SK-N-SH treated with all-trans-retinoic acid at 6 μM for 48 hours (cell line): ENCODE data around the gene MALSU1.

Source experiments
- ATAC-seq: fragments of 200-7000 bp; cut with Tn5 transposase; 3 replicates; pipeline ENCODE4 v1.9.1; 2020; ENCODE audit warnings: mild to moderate bottlenecking, moderate library complexity
- ARNTL ChIP-seq: fragments of 450-650 bp; formaldehyde crosslinking; IDR thresholded peaks from 2 replicates; pipeline ENCODE4 v1.5.0; 2020; ENCODE audit warnings: low read depth, mild to moderate bottlenecking, moderate library complexity, borderline replicate concordance
- BACH2 ChIP-seq: fragments of 250-450 bp; sonication (Bioruptor Pico); IDR thresholded peaks from 2 replicates; pipeline ENCODE4 v1.9.0; 2021; ENCODE audit warnings: mild to moderate bottlenecking, borderline replicate concordance
- CREB5 ChIP-seq: fragments of 250-450 bp; sonication (Bioruptor Pico); IDR thresholded peaks from 2 replicates; pipeline ENCODE4 v1.5.1; 2020; ENCODE audit warnings: low read depth, mild to moderate bottlenecking, moderate library complexity
- CSDC2 ChIP-seq: fragments of 250-450 bp; sonication (Bioruptor Pico); IDR thresholded peaks from 2 replicates; pipeline ENCODE4 v1.5.0; 2020; ENCODE audit warnings: mild to moderate bottlenecking, moderate library complexity
- CSRNP3 ChIP-seq: fragments of 250-450 bp; sonication (Bioruptor Pico); IDR thresholded peaks from 2 replicates; pipeline ENCODE4 v1.5.1; 2021; ENCODE audit warnings: mild to moderate bottlenecking, moderate library complexity
- ESRRG ChIP-seq: fragments of 250-450 bp; sonication (Bioruptor Pico); IDR thresholded peaks from 2 replicates; pipeline ENCODE4 v1.6.1; 2021; ENCODE audit warnings: mild to moderate bottlenecking
- GLIS3 ChIP-seq: fragments of 250-450 bp; sonication (Bioruptor Pico); IDR thresholded peaks from 2 replicates; pipeline ENCODE4 v1.5.0; 2020; ENCODE audit warnings: mild to moderate bottlenecking, moderate library complexity
- ISL1 ChIP-seq: fragments of 250-450 bp; sonication (Bioruptor Pico); IDR thresholded peaks from 2 replicates; pipeline ENCODE4 v2.1.2; 2022; ENCODE audit warnings: mild to moderate bottlenecking, moderate library complexity
- OSR1 ChIP-seq: fragments of 250-450 bp; sonication (Bioruptor Pico); IDR thresholded peaks from 2 replicates; pipeline ENCODE4 v1.8.0; 2022; ENCODE audit warnings: moderate library complexity, mild to moderate bottlenecking, inconsistent platforms
- PATZ1 ChIP-seq: fragments of 250-450 bp; sonication (Bioruptor Pico); IDR thresholded peaks from 2 replicates; pipeline ENCODE4 v1.8.0; 2020; ENCODE audit warnings: mild to moderate bottlenecking, moderate library complexity, borderline replicate concordance
- POU6F1 ChIP-seq: fragments of 250-450 bp; sonication (Bioruptor Pico); IDR thresholded peaks from 2 replicates; pipeline ENCODE4 v1.8.0; 2021; ENCODE audit warnings: low read depth, mild to moderate bottlenecking, moderate library complexity, borderline replicate concordance
- PPARA ChIP-seq: fragments of 250-450 bp; sonication (Bioruptor Pico); IDR thresholded peaks from 2 replicates; pipeline ENCODE4 v1.5.0; 2020; ENCODE audit warnings: mild to moderate bottlenecking, borderline replicate concordance
- RARB ChIP-seq: fragments of 250-450 bp; sonication (Bioruptor Pico); IDR thresholded peaks from 2 replicates; pipeline ENCODE4 v1.8.0; 2021; ENCODE audit warnings: mild to moderate bottlenecking, moderate library complexity
- SNAI2 ChIP-seq: fragments of 250-450 bp; sonication (Bioruptor Pico); IDR thresholded peaks from 2 replicates; pipeline ENCODE4 v1.5.0; 2020; ENCODE audit warnings: mild to moderate bottlenecking, moderate library complexity
- TCF4 ChIP-seq: fragments of 250-450 bp; sonication (Bioruptor Pico); IDR thresholded peaks from 2 replicates; pipeline ENCODE4 v1.8.0; 2021; ENCODE audit warnings: mild to moderate bottlenecking, moderate library complexity, borderline replicate concordance
- TOX ChIP-seq: fragments of 250-450 bp; sonication (Bioruptor Pico); IDR thresholded peaks from 2 replicates; pipeline ENCODE4 v1.8.0; 2021; ENCODE audit warnings: mild to moderate bottlenecking, moderate library complexity, borderline replicate concordance
- TSHZ2 ChIP-seq: fragments of 250-450 bp; sonication (Bioruptor Pico); IDR thresholded peaks from 2 replicates; pipeline ENCODE4 v1.5.0; 2020; ENCODE audit warnings: mild to moderate bottlenecking, moderate library complexity
- ZC3H10 ChIP-seq: fragments of 250-450 bp; sonication (Bioruptor Pico); IDR thresholded peaks from 2 replicates; pipeline ENCODE4 v1.5.1; 2021; ENCODE audit warnings: mild to moderate bottlenecking, moderate library complexity
- ZNF565 ChIP-seq: fragments of 450-650 bp; formaldehyde crosslinking; conservative IDR thresholded peaks from 2 replicates; pipeline ENCODE4 v1.5.0; 2020; ENCODE audit warnings: low read depth, mild to moderate bottlenecking, moderate library complexity
- ZNF70 ChIP-seq: fragments of 450-650 bp; formaldehyde crosslinking; IDR thresholded peaks from 2 replicates; pipeline ENCODE4 v1.5.0; 2020; ENCODE audit warnings: mild to moderate bottlenecking, moderate library complexity
- ZNF8 ChIP-seq: fragments of 450-650 bp; formaldehyde crosslinking; IDR thresholded peaks from 2 replicates; pipeline ENCODE4 v1.5.0; 2020; ENCODE audit warnings: mild to moderate bottlenecking, moderate library complexity

Gene MALSU1

GRCh38 chr7:23264916-23265458, 34.2 kb upstream of the MALSU1 start (continued):
- no peak for TF ChIP-seq PATZ1 (CRISPR knock-in tag)
- TF ChIP-seq GLIS3 (CRISPR knock-in tag): no peak
- no peak for TF ChIP-seq ZNF8 (CRISPR knock-in tag)
- TF ChIP-seq ARNTL (CRISPR knock-in tag): no peak

GRCh38 chr7:23266918-23267317, 32.2 kb upstream of the MALSU1 start:
- ATAC-seq: no peak
- TF ChIP-seq ZC3H10 (CRISPR knock-in tag) (no peak), ARNTL (CRISPR knock-in tag) (no peak), ZNF565 (CRISPR knock-in tag) (no peak)

- TF ChIP-seq ZNF70 (CRISPR knock-in tag) (no peak), ZNF565 (CRISPR knock-in tag) (no peak), SNAI2 (CRISPR knock-in tag) (no peak), GLIS3 (CRISPR knock-in tag) (no peak), BACH2 (no peak), ZC3H10 (CRISPR knock-in tag) (no peak)
- no peak for ATAC-seq
Measured at GRCh38 chr7:23267357-23267756, 31.8 kb upstream of the MALSU1 start.

GRCh38 chr7:23268167-23268566, 31.0 kb upstream of the MALSU1 start:
- TF ChIP-seq CSDC2 (no peak), ZNF8 (CRISPR knock-in tag) (no peak), BACH2 (no peak)
- ATAC-seq: no peak

- no peak for TF ChIP-seq GLIS3 (CRISPR knock-in tag)
- no peak for TF ChIP-seq ESRRG (CRISPR knock-in tag)
- TF ChIP-seq ZNF565 (CRISPR knock-in tag): no peak
- no peak for TF ChIP-seq OSR1
- TF ChIP-seq POU6F1 (CRISPR knock-in tag): no peak
- no peak for TF ChIP-seq PATZ1 (CRISPR knock-in tag)
- TF ChIP-seq ZNF70 (CRISPR knock-in tag): no peak
- TF ChIP-seq ISL1 (CRISPR knock-in tag): no peak
- no peak for TF ChIP-seq TSHZ2 (CRISPR knock-in tag)
- no peak for TF ChIP-seq PPARA (CRISPR knock-in tag)
- TF ChIP-seq CSRNP3 (CRISPR knock-in tag): no peak
- no peak for TF ChIP-seq SNAI2 (CRISPR knock-in tag)
- TF ChIP-seq CREB5 (CRISPR knock-in tag): no peak
- no peak for TF ChIP-seq CSDC2
- no peak for TF ChIP-seq TCF4 (CRISPR knock-in tag)
- TF ChIP-seq RARB (CRISPR knock-in tag): no peak
- TF ChIP-seq ZNF8 (CRISPR knock-in tag): no peak
- no peak for TF ChIP-seq BACH2
- TF ChIP-seq TOX (CRISPR knock-in tag): no peak
Measured at GRCh38 chr7:23268746-23269145, 30.4 kb upstream of the MALSU1 start.

More at GRCh38 chr7:23268746-23269145, 30.4 kb upstream of the MALSU1 start:
- no peak for ATAC-seq
